WTC11 (cell line): ENCODE results near the gene NCKIPSD. TPM values are rescaled to one million over a fixed set of nuclear protein-coding genes. Genes with fewer than 3 reads are reported as not detected.

ENCODE experiments used
- ATAC-seq: fragments of 200-7000 bp; cut with Tn5 transposase; 2 replicates; pipeline ENCODE4 v1.10.0; 2021; ENCODE audit warnings: mild to moderate bottlenecking, moderate library complexity
- CTCF ChIA-PET: fragments of 300-600 bp; sonication (Branson Sonifier 250); formaldehyde crosslinking; loops from one replicate; lab custom pipeline; 2021; ENCODE audit warnings: antibody characterized with exemption; lab: Charles Lee
- POLR2A ChIA-PET: fragments of 350-600 bp; sonication (Branson Sonifier 250); formaldehyde crosslinking; loops from one replicate; lab custom pipeline; 2021; ENCODE audit warnings: antibody characterized with exemption; lab: Charles Lee
- DNase-seq: peaks from one replicate; pipeline ENCODE4 v3.0.0; 2021; ENCODE audit warnings: low spot score
- H3K27ac Mint-ChIP-seq: 2 replicates; pipeline ENCODE4 v1.8.0; 2021; ENCODE audit warnings: mixed read lengths
- H3K27me3 Mint-ChIP-seq: 2 replicates; pipeline ENCODE4 v1.8.0; 2021; ENCODE audit warnings: low read depth, mild to moderate bottlenecking, moderate library complexity, mixed read lengths
- H3K36me3 Mint-ChIP-seq: 2 replicates; pipeline ENCODE4 v1.8.0; 2021; ENCODE audit warnings: mixed read lengths
- H3K4me1 Mint-ChIP-seq: 2 replicates; pipeline ENCODE4 v1.8.0; 2022; ENCODE audit warnings: mixed read lengths
- H3K4me3 Mint-ChIP-seq: 2 replicates; pipeline ENCODE4 v1.8.0; 2021; ENCODE audit warnings: mild to moderate bottlenecking, moderate library complexity, mixed read lengths
- H3K9me3 Mint-ChIP-seq: 2 replicates; pipeline ENCODE4 v1.8.0; 2021; ENCODE audit warnings: mixed read lengths
- ATF1 ChIP-seq: sonication (generic); formaldehyde crosslinking; IDR thresholded peaks from 2 replicates; pipeline ENCODE4 v1.8.1; 2023; ENCODE audit warnings: mild to moderate bottlenecking, moderate library complexity, missing genetic modification reagents
- ATF2 ChIP-seq: sonication (generic); formaldehyde crosslinking; IDR thresholded peaks from 2 replicates; pipeline ENCODE4 v1.8.1; 2022; ENCODE audit warnings: low read depth, missing genetic modification reagents, borderline replicate concordance
- ATF6 ChIP-seq: sonication (generic); formaldehyde crosslinking; IDR thresholded peaks from 2 replicates; pipeline ENCODE4 v1.8.1; 2023; ENCODE audit warnings: mild to moderate bottlenecking, missing genetic modification reagents
- CBFB ChIP-seq: sonication (generic); formaldehyde crosslinking; IDR thresholded peaks from 2 replicates; pipeline ENCODE4 v1.8.1; 2022; ENCODE audit warnings: mild to moderate bottlenecking, low read depth, missing genetic modification reagents
- E2F5 ChIP-seq: sonication (generic); formaldehyde crosslinking; IDR thresholded peaks from 2 replicates; pipeline ENCODE4 v1.8.1; 2022; ENCODE audit warnings: mild to moderate bottlenecking, moderate library complexity, missing genetic modification reagents
- ESRRA ChIP-seq: sonication (generic); formaldehyde crosslinking; IDR thresholded peaks from 2 replicates; pipeline ENCODE4 v1.8.1; 2022; ENCODE audit warnings: mild to moderate bottlenecking, missing genetic modification reagents, borderline replicate concordance
- FOXP4 ChIP-seq: sonication (generic); formaldehyde crosslinking; IDR thresholded peaks from 2 replicates; pipeline ENCODE4 v1.8.0; 2022; ENCODE audit warnings: mild to moderate bottlenecking, missing genetic modification reagents
- GRHL2 ChIP-seq: fragments of 250-450 bp; sonication (Bioruptor Pico); IDR thresholded peaks from 2 replicates; pipeline ENCODE4 v1.8.0; 2022; ENCODE audit warnings: mild to moderate bottlenecking, moderate library complexity; ENCODE audit not compliant: insufficient replicate concordance, severe bottlenecking
- GTF2I ChIP-seq: fragments of 250-450 bp; sonication (Bioruptor Pico); conservative IDR thresholded peaks from 2 replicates; pipeline ENCODE4 v1.4.0; 2021; ENCODE audit warnings: mild to moderate bottlenecking
- HMGA2 ChIP-seq: fragments of 250-450 bp; sonication (Bioruptor Pico); IDR thresholded peaks from 2 replicates; pipeline ENCODE4 v1.4.0; 2021; ENCODE audit warnings: mild to moderate bottlenecking, moderate library complexity
- KAT7 ChIP-seq: sonication (generic); formaldehyde crosslinking; IDR thresholded peaks from 2 replicates; pipeline ENCODE4 v1.8.1; 2023; ENCODE audit warnings: missing genetic modification reagents, mild to moderate bottlenecking, borderline replicate concordance
- MAX ChIP-seq: sonication (generic); formaldehyde crosslinking; IDR thresholded peaks from 2 replicates; pipeline ENCODE4 v1.8.0; 2022; ENCODE audit warnings: mild to moderate bottlenecking, missing genetic modification reagents
- MLX ChIP-seq: sonication (generic); formaldehyde crosslinking; IDR thresholded peaks from 2 replicates; pipeline ENCODE4 v1.8.1; 2023; ENCODE audit warnings: mild to moderate bottlenecking, missing genetic modification reagents, moderate library complexity
- NFYB ChIP-seq: sonication (generic); formaldehyde crosslinking; conservative IDR thresholded peaks from 2 replicates; pipeline ENCODE4 v1.8.0; 2022; ENCODE audit warnings: low read depth, missing genetic modification reagents
- SMAD4 ChIP-seq: sonication (generic); formaldehyde crosslinking; IDR thresholded peaks from 2 replicates; pipeline ENCODE4 v1.8.0; 2022; ENCODE audit warnings: mild to moderate bottlenecking, missing genetic modification reagents
- SOX15 ChIP-seq: fragments of 250-450 bp; sonication (Bioruptor Pico); IDR thresholded peaks from 2 replicates; pipeline ENCODE4 v1.9.0; 2021; ENCODE audit warnings: mild to moderate bottlenecking
- STAT6 ChIP-seq: sonication (generic); formaldehyde crosslinking; conservative IDR thresholded peaks from 2 replicates; pipeline ENCODE4 v1.8.1; 2023; ENCODE audit warnings: mild to moderate bottlenecking, low read depth, missing genetic modification reagents, moderate library complexity
- TP53 ChIP-seq: sonication (generic); formaldehyde crosslinking; IDR thresholded peaks from 2 replicates; pipeline ENCODE4 v1.8.1; 2023; ENCODE audit warnings: mild to moderate bottlenecking, missing genetic modification reagents
- ZBTB43 ChIP-seq: sonication (generic); formaldehyde crosslinking; IDR thresholded peaks from 2 replicates; pipeline ENCODE4 v1.8.1; 2023; ENCODE audit warnings: mild to moderate bottlenecking, missing genetic modification reagents
- ZMAT4 ChIP-seq: fragments of 250-450 bp; sonication (Bioruptor Pico); IDR thresholded peaks from 2 replicates; pipeline ENCODE4 v1.9.0; 2021; ENCODE audit warnings: mild to moderate bottlenecking
- ZNF317 ChIP-seq: sonication (generic); formaldehyde crosslinking; IDR thresholded peaks from 2 replicates; pipeline ENCODE4 v1.8.1; 2023; ENCODE audit warnings: low read depth, mild to moderate bottlenecking, moderate library complexity, missing genetic modification reagents, borderline replicate concordance
- ZNF396 ChIP-seq: fragments of 250-450 bp; sonication (Bioruptor Pico); IDR thresholded peaks from 2 replicates; pipeline ENCODE4 v1.8.0; 2021; ENCODE audit warnings: mild to moderate bottlenecking, moderate library complexity, borderline replicate concordance
- total RNA-seq: library from RNA; stranded (reverse); gene quantifications from 3 replicates; pipeline ENCODE4 v1.2.3, GENCODE V29; 2021

NCKIPSD gene
- total RNA-seq, 1 experiment from 2014 or later = 40.1 TPM

- peaks cover 8% of the 10 kb centered on the region for H3K4me1 Mint-ChIP-seq
- no peaks in the 10 kb centered on the region for H3K9me3 Mint-ChIP-seq
- TF ChIP-seq E2F5 (CRISPR knock-in tag) (no peak), ESRRA (no peak), FOXP4 (no peak), NFYB (CRISPR knock-in tag) (no peak), STAT6 (CRISPR knock-in tag) (no peak), KAT7 (CRISPR knock-in tag) (no peak), SOX15 (no peak), GTF2I (no peak), GRHL2 (no peak), ZMAT4 (CRISPR knock-in tag) (no peak), SMAD4 (CRISPR knock-in tag) (no peak), MAX (no peak)
- TF ChIP-seq, all 79 proteins: peak for 0
- no peak for ATAC-seq
- H3K27me3 Mint-ChIP-seq = no peaks in the 10 kb centered on the region
- no peak for DNase-seq
- H3K27ac Mint-ChIP-seq = no peak overlapping the region
- ChIA-PET POLR2A (no interaction called here), CTCF (no interaction called here)
- no peak overlapping the region for H3K4me3 Mint-ChIP-seq
- peaks cover 52% of the 10 kb centered on the region for H3K36me3 Mint-ChIP-seq
Observed at GRCh38 chr3:48629894-48630293, 55.8 kb downstream of the NCKIPSD start.

- H3K9me3 Mint-ChIP-seq = no peaks in the 10 kb centered on the region
- POLR2A ChIA-PET = no interaction called here
- TF ChIP-seq ZNF317 = no peak
- TF ChIP-seq ATF2 (CRISPR knock-in tag) = no peak
- no peak for TF ChIP-seq MAX
- no peak for TF ChIP-seq ZBTB43 (CRISPR knock-in tag)
- no peak for TF ChIP-seq CBFB (CRISPR knock-in tag)
- no peak for TF ChIP-seq ATF1 (CRISPR knock-in tag)
- TF ChIP-seq HMGA2 (CRISPR knock-in tag) = no peak
- no peak for TF ChIP-seq TP53 (CRISPR knock-in tag)
- TF ChIP-seq SMAD4 (CRISPR knock-in tag) = no peak
- no peak for TF ChIP-seq MLX (CRISPR knock-in tag)
- TF ChIP-seq ATF6 = no peak
- no peak for TF ChIP-seq ZNF396
- TF ChIP-seq KAT7 (CRISPR knock-in tag) = no peak
Observed at GRCh38 chr3:48628277-48629017, 57.3 kb downstream of the NCKIPSD start.

More at GRCh38 chr3:48628277-48629017, 57.3 kb downstream of the NCKIPSD start:
- Mint-ChIP-seq H3K27me3 (no peaks in the 10 kb centered on the region), H3K27ac (no peak overlapping the region), H3K36me3 (peaks cover 54% of the 10 kb centered on the region), H3K4me1 (peaks cover 7% of the 10 kb centered on the region), H3K4me3 (no peak overlapping the region)
- DNase-seq = no peak
- CTCF ChIA-PET = interaction anchor here (0.6 to 1.2 kb wide), 2 partner anchors 80 to 391 kb away, joined by 3 read pairs; no protein-coding TSS in a partner anchor
- no peak for ATAC-seq
